Gastrocnemius medialis (tissue), 4 donors: ENCODE data around the gene EMCN.
"Not testable (repeated sequence)": the region's sequence is repeated elsewhere in the genome, so short reads cannot be mapped to it uniquely, and the experiment has no call there.

Source experiments
- CTCF ChIP-seq, 5 experiments: fragments of 450-650 bp in 3 of 5; fragments of 200-600 bp in 2 of 5; sonication (generic) in 2 of 5; IDR thresholded peaks in 4 of 5; conservative IDR thresholded peaks in 1 of 5; 1 replicate in 4 of 5; 2 replicates in 1 of 5; pipeline ENCODE4 v1.5.1; 2016 to 2019; ENCODE audit warnings: antibody characterized with exemption in 5 of 5, mild to moderate bottlenecking in 3 of 5, moderate library complexity in 3 of 5
- POLR2A ChIP-seq, 2 donors: fragments of 450-650 bp; IDR thresholded peaks; one replicate each; pipeline ENCODE4 v1.6.1; 2017; ENCODE audit warnings: antibody characterized with exemption in 2 of 2, mild to moderate bottlenecking in 2 of 2, moderate library complexity in 2 of 2

DNA sequence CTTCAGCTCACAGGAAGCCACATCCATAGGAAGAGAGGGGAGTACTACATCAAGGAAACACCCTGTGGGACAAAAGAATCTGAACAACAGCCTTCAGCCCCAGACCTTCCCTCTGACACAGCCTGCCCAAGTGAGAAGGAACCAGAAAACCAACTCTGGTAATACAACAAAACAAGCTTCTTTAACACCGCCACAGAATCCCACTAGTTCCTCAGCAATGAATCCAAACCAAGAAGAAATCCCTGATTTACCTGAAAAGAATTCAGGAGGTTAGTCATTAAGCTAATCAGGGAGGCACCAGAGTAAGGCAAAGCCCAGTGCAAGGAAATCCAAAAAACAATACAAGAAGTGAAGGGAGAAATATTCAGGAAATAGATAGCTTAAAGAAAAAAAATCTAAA lies 137.4 kb downstream of the EMCN start:
- TF ChIP-seq CTCF (IDR thresholded peaks at IDR 0.05 in 4 of 5, conservative IDR thresholded peaks at IDR 0.05 in 1 of 5); POLR2A (IDR thresholded peaks at IDR 0.05): not testable (repeated sequence)
